NCI-H2227 (cell line): ENCODE measurements around the gene POU2AF2.
"Not testable (repeated sequence)": the region's sequence is repeated elsewhere in the genome, so short reads cannot be mapped to it uniquely, and the experiment has no call there.

ENCODE experiments used
- DNase-seq: peaks from one replicate; lab custom pipeline; 2025; ENCODE audit not compliant: unreplicated experiment; lab: John Stamatoyannopoulos, UW

Gene POU2AF2

GRCh38 chr11:111301842-111302118 lies 56.3 kb downstream of the POU2AF2 start:
- DNase-seq, result no peak

DNA sequence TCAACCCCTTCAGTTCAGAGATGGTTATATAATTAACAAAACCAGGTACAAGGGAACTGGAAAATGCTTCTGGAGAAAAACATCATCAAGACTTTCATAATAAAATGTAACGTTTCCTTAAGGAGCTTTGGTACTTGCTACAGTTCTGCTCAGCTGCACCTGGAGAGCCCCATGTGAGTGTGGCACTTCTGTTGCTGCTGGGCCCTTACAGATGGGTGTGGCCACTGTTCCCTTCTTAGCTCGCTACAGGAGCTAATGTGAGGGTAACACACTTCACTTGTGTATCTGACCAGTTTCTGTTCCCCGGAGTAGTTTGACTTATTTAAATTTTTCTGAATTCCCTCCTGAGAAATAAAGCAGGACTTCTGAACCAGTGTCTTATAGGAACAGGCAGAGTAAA lies 56.8 kb downstream of the POU2AF2 start:
- no peak for DNase-seq

GRCh38 chr11:111303461-111303860 lies 57.9 kb downstream of the POU2AF2 start:
- DNase-seq, result no peak

GRCh38 chr11:111305162-111305802 lies 59.8 kb downstream of the POU2AF2 start:
- DNase-seq, result no peak

DNA sequence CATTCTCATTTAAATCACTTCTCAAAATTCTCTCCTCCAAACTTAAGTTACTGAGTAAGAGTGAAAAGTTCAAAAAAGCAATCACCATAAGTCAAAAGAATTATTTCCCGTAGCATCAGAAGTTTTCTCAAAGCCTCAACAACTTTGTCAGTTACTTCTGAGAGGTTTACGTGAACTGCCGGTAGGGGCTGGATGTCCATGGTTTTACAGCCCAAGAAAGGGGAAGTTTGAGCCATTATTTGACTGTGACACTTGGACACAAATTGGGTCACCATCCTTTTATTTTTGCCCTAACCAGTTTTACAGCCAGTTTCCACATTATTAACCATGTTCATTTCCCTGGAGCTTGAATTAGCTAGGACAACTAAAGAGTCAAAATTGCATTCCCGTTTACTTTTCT lies 60.4 kb downstream of the POU2AF2 start:
- DNase-seq, result no peak

DNA sequence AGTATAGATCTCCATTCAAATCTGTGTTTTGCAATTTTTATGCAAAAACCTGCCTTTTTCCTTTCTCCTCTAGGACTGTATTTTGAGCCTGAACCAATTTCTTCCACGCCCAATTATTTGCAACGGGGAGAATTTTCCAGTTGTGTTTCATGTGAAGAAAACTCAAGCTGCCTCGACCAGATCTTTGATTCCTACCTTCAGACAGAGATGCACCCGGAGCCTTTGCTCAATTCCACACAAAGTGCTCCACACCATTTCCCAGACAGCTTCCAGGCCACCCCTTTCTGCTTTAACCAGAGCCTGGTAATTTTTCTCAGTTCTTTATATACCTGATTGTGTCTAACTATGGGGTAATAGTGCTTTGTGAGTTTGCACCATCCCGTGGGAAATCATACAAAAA lies 60.8 kb downstream of the POU2AF2 start:
- no peak for DNase-seq

GRCh38 chr11:111307472-111308108 lies 62.1 kb downstream of the POU2AF2 start:
- no peak for DNase-seq

- peak; percentile 65 for DNase-seq
These were observed 62.6 kb downstream of the POU2AF2 start for GRCh38 chr11:111308140-111308539.

DNA sequence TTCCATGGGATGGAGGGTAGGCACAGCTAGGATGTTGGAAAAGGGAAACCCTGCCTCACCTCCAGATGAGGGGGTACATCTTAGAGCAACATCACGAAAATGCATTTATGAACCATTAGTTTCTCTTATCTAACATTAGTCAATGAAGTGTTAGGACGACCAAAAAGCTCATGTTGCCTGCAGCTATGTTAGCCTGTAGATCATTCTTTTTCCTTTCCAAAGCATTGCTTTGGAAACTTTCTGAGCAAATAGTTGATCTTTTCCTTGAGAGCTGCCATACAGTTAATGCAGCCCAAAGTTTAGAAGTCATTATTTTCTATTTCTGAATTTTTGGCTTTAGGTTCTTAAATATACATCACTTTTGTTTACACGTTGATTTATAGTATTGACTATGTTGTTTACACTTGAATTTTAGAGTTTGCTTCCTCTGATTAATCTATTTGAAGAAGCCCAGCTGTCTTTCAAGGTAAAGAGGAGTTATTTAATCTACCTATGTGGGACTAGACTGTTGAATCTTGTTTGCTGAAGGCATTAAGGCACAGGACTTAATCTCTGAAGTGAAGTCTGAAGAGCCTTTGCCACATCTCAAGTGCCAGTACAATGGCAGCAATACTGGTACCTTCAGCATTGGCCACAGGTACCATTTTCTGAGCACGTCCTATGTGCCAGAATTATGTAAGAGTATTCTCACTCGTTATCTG lies 63.8 kb downstream of the POU2AF2 start:
- no peak for DNase-seq

GRCh38 chr11:111310088-111310487 lies 64.6 kb downstream of the POU2AF2 start:
- DNase-seq, result no peak

DNA sequence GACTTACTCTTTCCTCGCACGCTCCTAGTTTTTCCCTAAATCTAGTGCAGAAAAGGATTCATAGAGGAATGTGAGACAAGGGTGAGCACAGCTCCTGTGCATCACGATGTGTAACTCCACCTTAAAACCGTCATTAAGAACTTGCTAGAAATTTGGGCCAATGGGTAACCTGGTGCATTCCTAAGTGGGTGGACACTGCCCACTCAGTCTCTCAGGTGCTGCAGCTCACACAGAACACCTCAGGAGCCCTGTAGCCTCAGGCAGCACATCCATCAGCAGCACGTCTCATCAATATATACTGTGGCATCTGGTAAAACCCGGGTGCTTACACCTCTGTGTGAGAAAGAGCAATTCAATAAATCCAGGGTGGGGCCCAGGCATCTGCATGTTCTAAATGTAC lies 65.2 kb downstream of the POU2AF2 start:
- DNase-seq, result no peak

- DNase-seq, result no peak
These were observed 66.6 kb downstream of the POU2AF2 start for GRCh38 chr11:111312076-111312475.

DNA sequence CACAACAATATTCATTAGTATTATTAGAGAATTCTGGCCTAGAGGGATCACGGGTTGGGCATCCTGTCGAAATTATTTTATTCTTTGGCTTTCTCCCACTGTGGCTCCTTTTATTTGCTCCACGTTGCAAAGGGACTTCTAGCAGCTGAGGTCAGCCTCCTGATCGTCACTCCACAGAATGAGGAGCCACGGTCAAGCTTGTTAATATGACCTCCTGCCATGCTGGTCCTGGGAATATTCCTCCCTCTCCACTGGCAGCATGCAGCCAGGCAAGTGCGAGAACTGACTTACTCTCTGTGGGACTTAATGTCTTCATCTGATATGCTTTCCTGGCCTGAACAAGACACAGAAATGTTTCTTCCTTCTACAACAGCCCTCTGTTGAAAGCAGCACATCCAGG lies 73.8 kb downstream of the POU2AF2 start:
- DNase-seq, result no peak

- DNase-seq, result not testable (repeated sequence)
These were observed 74.7 kb downstream of the POU2AF2 start for GRCh38 chr11:111320199-111320598.

DNA sequence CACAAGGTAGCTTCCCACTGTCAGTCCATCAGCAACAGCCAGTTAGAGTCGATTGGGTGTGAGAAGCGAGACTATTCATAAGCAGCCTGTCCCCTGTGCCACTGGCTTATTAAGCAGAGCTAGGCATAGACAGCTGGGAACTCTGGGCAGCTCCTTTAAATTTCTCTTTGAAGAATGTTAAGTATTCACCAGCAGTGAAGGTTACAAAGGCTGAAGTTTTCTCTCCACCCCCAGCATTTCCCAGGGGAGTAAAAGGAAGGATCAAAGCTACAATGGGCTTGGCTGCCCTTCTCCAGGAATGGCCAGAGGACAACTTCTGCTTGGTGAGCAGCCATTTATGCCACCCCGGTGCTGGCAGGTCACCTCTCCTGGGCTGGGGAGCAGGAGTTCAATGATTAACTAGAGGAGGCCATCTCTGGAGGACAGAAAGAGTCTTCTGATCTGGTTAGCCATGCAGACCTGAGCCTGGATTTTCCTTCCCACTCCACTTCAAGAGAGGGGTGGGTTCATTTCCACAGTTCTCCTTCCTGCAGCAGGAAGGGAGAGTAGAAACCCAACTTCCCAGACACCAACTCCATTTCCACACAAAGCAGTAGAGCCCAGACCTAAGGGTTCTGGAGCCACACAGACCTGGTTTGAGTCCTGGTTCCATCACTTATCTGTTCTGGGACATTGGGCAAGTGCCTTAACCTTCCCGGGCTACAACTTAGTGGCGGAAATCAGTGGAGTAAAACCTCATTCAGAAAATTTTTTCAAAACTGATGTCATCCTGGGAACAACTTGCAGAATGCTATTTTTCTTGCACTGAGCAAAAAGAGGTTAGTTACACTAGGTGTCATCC lies 75.4 kb downstream of the POU2AF2 start:
- DNase-seq, result no peak

DNA sequence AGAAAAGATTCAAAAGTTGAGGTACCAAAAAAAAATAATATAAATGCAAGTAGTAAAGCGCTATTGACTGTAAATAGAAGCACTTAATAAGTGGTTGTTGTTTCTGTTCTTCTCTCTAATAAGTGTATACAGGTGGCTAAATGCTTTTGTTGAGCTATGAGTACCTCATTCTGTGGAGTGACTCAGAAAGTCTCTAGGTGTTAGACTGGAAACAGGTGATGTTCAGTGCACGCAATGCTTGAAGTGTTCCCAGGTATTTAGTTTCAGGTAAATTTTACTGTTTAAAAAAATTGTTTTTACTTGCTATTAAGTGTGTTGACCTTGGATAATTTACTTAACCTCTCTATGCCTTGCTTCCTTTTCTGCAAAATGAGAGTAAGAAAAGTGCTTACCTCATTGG lies 77.0 kb downstream of the POU2AF2 start:
- DNase-seq, result no peak

DNA sequence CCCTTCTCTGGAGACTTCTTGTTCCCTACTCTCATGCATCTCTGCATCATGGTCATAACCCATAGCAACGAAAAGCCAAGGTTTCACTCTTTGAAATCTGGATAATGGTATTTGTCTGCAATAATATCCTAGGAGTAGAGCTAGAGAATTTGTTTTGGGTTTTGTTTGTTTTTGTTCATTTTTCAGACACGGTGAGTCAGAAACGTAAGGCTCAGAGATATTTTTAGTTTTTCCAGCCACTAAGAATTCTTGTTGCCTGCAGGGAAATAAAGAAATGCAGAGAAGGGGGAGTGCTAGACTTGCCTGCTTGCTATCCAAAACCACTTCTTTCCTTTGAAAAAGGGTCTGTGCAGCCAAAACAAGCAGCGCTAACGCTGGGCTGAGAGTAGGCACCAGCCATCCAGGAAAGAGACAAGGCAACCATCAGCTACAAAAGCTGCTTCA lies 78.8 kb downstream of the POU2AF2 start:
- no peak for DNase-seq

DNA sequence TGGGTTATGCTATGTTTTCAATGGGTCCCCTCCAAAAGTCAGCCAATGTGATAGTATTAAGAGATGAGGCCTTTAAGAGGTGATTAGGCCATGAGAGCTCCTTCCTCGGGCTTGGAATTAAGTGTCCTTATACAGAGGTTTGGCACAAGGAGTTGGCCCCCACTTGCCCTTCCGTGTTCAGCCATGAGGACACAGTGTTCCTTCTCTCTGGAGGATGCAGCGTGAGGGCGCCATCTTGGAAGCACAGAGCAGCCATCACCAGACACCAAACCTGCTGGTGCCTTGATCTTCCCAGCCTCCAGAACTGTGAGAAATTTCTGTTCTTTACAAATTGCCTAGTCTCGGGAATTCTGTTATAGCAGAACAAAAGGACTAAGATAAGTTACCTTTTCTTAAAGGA lies 79.7 kb downstream of the POU2AF2 start:
- no peak for DNase-seq

- DNase-seq, result no peak
These were observed 81.3 kb downstream of the POU2AF2 start for GRCh38 chr11:111326824-111327223.

GRCh38 chr11:111327908-111328624 lies 82.5 kb downstream of the POU2AF2 start:
- no peak for DNase-seq
